GM19328 (cell line): ENCODE results near the gene SCFD2.
"Not testable (repeated sequence)": the region's sequence is repeated elsewhere in the genome, so short reads cannot be mapped to it uniquely, and the experiment has no call there.

Experiments
- ATAC-seq: cut with Tn5 transposase; IDR thresholded peaks from one replicate; pipeline ENCODE4 v1.9.1; 2021; ENCODE audit warnings: mild to moderate bottlenecking, moderate library complexity; ENCODE audit not compliant: unreplicated experiment

Gene SCFD2

GRCh38 chr4:52841682-52842456, 524.0 kb downstream of the SCFD2 start:
- ATAC-seq, result no peak

GRCh38 chr4:52840531-52841370, 525.1 kb downstream of the SCFD2 start:
- ATAC-seq, result no peak

GRCh38 chr4:52838729-52839586, 526.9 kb downstream of the SCFD2 start:
- ATAC-seq, result no peak

GRCh38 chr4:52837716-52838558, 527.9 kb downstream of the SCFD2 start:
- ATAC-seq, result no peak

- ATAC-seq, result no peak
Observed at GRCh38 chr4:52836678-52837077, 529.2 kb downstream of the SCFD2 start.

GRCh38 chr4:52836120-52836519, 529.7 kb downstream of the SCFD2 start:
- ATAC-seq, result no peak

GRCh38 chr4:52834641-52835456, 531.0 kb downstream of the SCFD2 start:
- ATAC-seq, result not testable (repeated sequence)

GRCh38 chr4:52833941-52834525, 531.8 kb downstream of the SCFD2 start:
- no peak for ATAC-seq

- ATAC-seq, result no peak
Observed at GRCh38 chr4:52825460-52826090, 540.3 kb downstream of the SCFD2 start.

GRCh38 chr4:52824603-52825459, 541.0 kb downstream of the SCFD2 start:
- no peak for ATAC-seq

GRCh38 chr4:52824270-52824602, 541.6 kb downstream of the SCFD2 start:
- ATAC-seq, result no peak

- ATAC-seq, result no peak
Observed at GRCh38 chr4:52823702-52824092, 542.2 kb downstream of the SCFD2 start.
